ENCODE results near the gene DCAF15.

DNA sequence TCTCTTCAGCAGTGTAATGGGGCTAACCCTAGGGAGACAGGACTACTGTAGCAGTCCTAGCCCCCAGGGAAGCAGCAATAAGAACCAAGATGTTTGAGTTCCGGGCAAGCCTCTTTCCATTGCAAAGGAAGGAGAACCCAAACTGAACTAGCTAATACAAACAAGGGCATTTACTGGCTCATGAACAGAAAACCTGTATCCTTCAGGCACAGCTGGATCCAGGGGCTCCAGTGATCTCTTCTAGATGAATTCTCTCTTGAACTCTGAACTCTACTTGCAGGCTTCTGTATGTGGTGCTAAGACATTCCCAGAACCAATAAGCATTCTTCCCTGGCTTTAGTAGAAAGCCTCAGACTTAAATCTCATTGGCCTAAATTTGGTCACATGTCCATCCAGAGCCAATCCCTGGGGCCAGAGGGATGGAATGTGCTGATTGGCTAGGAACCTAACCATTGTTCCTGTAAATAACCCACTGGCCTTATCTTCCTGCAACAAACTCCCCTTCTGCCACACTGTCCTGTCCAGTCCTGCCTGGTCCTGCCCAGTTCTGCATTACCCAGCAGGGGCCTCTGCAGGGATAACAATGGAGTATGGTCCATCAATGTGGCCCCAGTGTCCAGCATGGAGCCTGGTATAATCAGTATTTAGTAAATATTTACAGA lies 10.2 kb upstream of the DCAF15 start:
- TF ChIP-seq, protein P1, sequence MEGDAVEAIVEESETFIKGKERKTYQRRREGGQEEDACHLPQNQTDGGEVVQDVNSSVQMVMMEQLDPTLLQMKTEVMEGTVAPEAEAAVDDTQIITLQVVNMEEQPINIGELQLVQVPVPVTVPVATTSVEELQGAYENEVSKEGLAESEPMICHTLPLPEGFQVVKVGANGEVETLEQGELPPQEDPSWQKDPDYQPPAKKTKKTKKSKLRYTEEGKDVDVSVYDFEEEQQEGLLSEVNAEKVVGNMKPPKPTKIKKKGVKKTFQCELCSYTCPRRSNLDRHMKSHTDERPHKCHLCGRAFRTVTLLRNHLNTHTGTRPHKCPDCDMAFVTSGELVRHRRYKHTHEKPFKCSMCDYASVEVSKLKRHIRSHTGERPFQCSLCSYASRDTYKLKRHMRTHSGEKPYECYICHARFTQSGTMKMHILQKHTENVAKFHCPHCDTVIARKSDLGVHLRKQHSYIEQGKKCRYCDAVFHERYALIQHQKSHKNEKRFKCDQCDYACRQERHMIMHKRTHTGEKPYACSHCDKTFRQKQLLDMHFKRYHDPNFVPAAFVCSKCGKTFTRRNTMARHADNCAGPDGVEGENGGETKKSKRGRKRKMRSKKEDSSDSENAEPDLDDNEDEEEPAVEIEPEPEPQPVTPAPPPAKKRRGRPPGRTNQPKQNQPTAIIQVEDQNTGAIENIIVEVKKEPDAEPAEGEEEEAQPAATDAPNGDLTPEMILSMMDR (IDR thresholded peaks at IDR 0.05) = no peak
- TF ChIP-seq POLR2A (IDR thresholded peaks at IDR 0.05) = no peak
